B cell (primary cell): Measurements from ENCODE around the gene KIRREL3. TPM values are rescaled to one million over a fixed set of nuclear protein-coding genes. Genes with fewer than 3 reads are reported as not detected.

Source experiments
- ATAC-seq: fragments of 200-7000 bp; cut with Tn5 transposase; one replicate; pipeline ENCODE4 v1.10.0; 2021; ENCODE audit warnings: low read depth, mild to moderate bottlenecking, moderate number of reproducible peaks, moderate library complexity
- CTCF ChIA-PET: fragments of 350-600 bp; sonication (Branson Sonifier 250); formaldehyde crosslinking; loops from one replicate; lab custom pipeline; 2021; ENCODE audit warnings: antibody characterized with exemption, inconsistent platforms; lab: Charles Lee
- POLR2A ChIA-PET: fragments of 350-600 bp; sonication (Branson Sonifier 250); formaldehyde crosslinking; loops from one replicate; lab custom pipeline; 2021; ENCODE audit warnings: antibody characterized with exemption; lab: Charles Lee
- DNase-seq: peaks from one replicate; pipeline ENCODE4 v3.0.0; 2013
- H2AFZ ChIP-seq: 2 replicates; pipeline ENCODE4 v1.6.1; 2012; ENCODE audit warnings: mild to moderate bottlenecking, low read depth, low read length; ENCODE audit not compliant: insufficient read depth, poor library complexity, severe bottlenecking
- H3K27ac ChIP-seq, 2 donors: 1 replicate in 1 of 2; 2 replicates in 1 of 2; pipeline ENCODE4 v1.5.1; 2012 to 2013; ENCODE audit warnings: low read length in 2 of 2, mild to moderate bottlenecking in 2 of 2, moderate library complexity in 1 of 2
- H3K27me3 ChIP-seq, 4 experiments: fragments of 200-600 bp in 1 of 4; sonication (generic) in 1 of 4; replicated peaks in 1 of 4; 1 replicate in 2 of 4; 2 replicates in 2 of 4; pipeline versions ENCODE4 v1.6.1 to v1.7.0; 2013 to 2016; ENCODE audit warnings: low read length in 3 of 4, mild to moderate bottlenecking in 2 of 4, mixed read lengths in 1 of 4, moderate library complexity in 1 of 4; ENCODE audit not compliant: insufficient read depth in 4 of 4, control insufficient read depth in 3 of 4; ENCODE audit errors: control extremely low read depth in 1 of 4
- H3K36me3 ChIP-seq, 2 experiments: replicated peaks in 1 of 2; 1 replicate in 1 of 2; 2 replicates in 1 of 2; pipeline versions ENCODE4 v1.6.1 to v1.7.1; 2013; ENCODE audit warnings: low read length in 1 of 2; ENCODE audit not compliant: insufficient read depth in 2 of 2, control insufficient read depth in 1 of 2; ENCODE audit errors: control extremely low read depth in 1 of 2, extremely low read depth in 1 of 2
- H3K4me1 ChIP-seq, 2 donors: fragments of 200-600 bp in 1 of 2; sonication (generic) in 1 of 2; 1 replicate in 1 of 2; 2 replicates in 1 of 2; pipeline versions ENCODE4 v1.5.1 to v1.6.1; 2013 to 2017; ENCODE audit warnings: low read length in 2 of 2; ENCODE audit not compliant: control insufficient read depth in 2 of 2, insufficient read depth in 2 of 2
- H3K4me2 ChIP-seq: replicated peaks from 2 replicates; pipeline ENCODE3; 2012; ENCODE audit warnings: mild to moderate bottlenecking, low read depth, low read length; ENCODE audit not compliant: poor library complexity, severe bottlenecking
- H3K4me3 ChIP-seq, 5 experiments: fragments of 200-600 bp in 1 of 5; sonication (generic) in 1 of 5; 1 replicate in 3 of 5; 2 replicates in 2 of 5; pipeline versions ENCODE4 v1.5.1 to v1.7.0; 2011 to 2016; ENCODE audit warnings: low read length in 4 of 5, mild to moderate bottlenecking in 4 of 5, low read depth in 2 of 5, control low read depth in 1 of 5, moderate library complexity in 1 of 5; ENCODE audit not compliant: insufficient read depth in 1 of 5; ENCODE audit errors: control extremely low read depth in 1 of 5, extremely low read depth in 1 of 5
- H3K79me2 ChIP-seq: fragments of 200-600 bp; sonication (generic); one replicate; pipeline ENCODE4 v1.6.0; 2016; ENCODE audit warnings: low read length; ENCODE audit not compliant: control insufficient read depth, insufficient read depth
- H3K9ac ChIP-seq: fragments of 200-600 bp; sonication (generic); 2 replicates; pipeline ENCODE4 v1.6.1; 2017; ENCODE audit warnings: mild to moderate bottlenecking, low read length, moderate library complexity
- H3K9me3 ChIP-seq, 3 donors: one replicate each; pipeline versions ENCODE4 v1.6.1 to v1.7.1; 2013; ENCODE audit warnings: low read length in 2 of 3; ENCODE audit not compliant: control insufficient read depth in 2 of 3, insufficient read depth in 1 of 3; ENCODE audit errors: control extremely low read depth in 1 of 3
- H4K20me1 ChIP-seq: 2 replicates; pipeline ENCODE4 v1.6.0; 2012; ENCODE audit warnings: mild to moderate bottlenecking, low read length; ENCODE audit not compliant: insufficient read depth, control insufficient read depth, poor library complexity, severe bottlenecking
- H3K27ac Mint-ChIP-seq: one replicate; pipeline ENCODE4 v1.8.0; 2021; ENCODE audit warnings: mixed read lengths
- H3K27me3 Mint-ChIP-seq: one replicate; pipeline ENCODE4 v1.8.0; 2021; ENCODE audit warnings: mixed read lengths
- H3K4me1 Mint-ChIP-seq: one replicate; pipeline ENCODE4 v1.8.0; 2021; ENCODE audit warnings: mixed read lengths
- H3K4me3 Mint-ChIP-seq: one replicate; pipeline ENCODE4 v1.8.0; 2021; ENCODE audit warnings: mixed read lengths
- H3K9me3 Mint-ChIP-seq: one replicate; pipeline ENCODE4 v1.8.0; 2022; ENCODE audit warnings: mixed read lengths; ENCODE audit not compliant: insufficient read depth
- CTCF ChIP-seq: fragments of 200-600 bp; IDR thresholded peaks from one replicate; pipeline ENCODE4 v1.8.0; 2022; ENCODE audit warnings: antibody characterized with exemption, mild to moderate bottlenecking
- EZH2 ChIP-seq: IDR thresholded peaks from 2 replicates; pipeline ENCODE4 v1.6.1; 2012; ENCODE audit warnings: borderline replicate concordance, low read depth, mild to moderate bottlenecking, moderate library complexity, low read length; ENCODE audit not compliant: insufficient read depth, poor library complexity, severe bottlenecking
- WGBS: methylation state at CpG from one replicate; pipeline ENCODE4 v1.1.5; 2013; ENCODE audit warnings: missing lambda C conversion rate; ENCODE audit not compliant: insufficient coverage; 5-methylcytosine and 5-hydroxymethylcytosine counted together
- intact Hi-C: fragments of 100-400 bp; cut with micrococcal nuclease; formaldehyde crosslinking; loops from one replicate; pipeline ENCODE4 v1.10.0; 2022
- polyA plus RNA-seq: library from polyadenylated mRNA; depleted of rRNA; stranded (reverse); fragments of >200 nt; gene quantifications from 2 replicates; pipeline ENCODE4 v1.2.3, GENCODE V29; 2012
- total RNA-seq, 2 donors: library from RNA; stranded (reverse); fragments of 120-200 nt in 1 of 2; gene quantifications; 1 replicate in 1 of 2; 2 replicates in 1 of 2; pipeline versions ENCODE4 v1.2.3 to v1.2.4, GENCODE V29; 2013 to 2022

Gene KIRREL3
- total and polyA plus RNA-seq, 2 donors (not counting 1 experiment from before 2014, with no cell fraction given), result not detected

GRCh38 chr11:126874831-126875230, 125.7 kb downstream of the KIRREL3 start:
- intact Hi-C loops, result no loop called here

GRCh38 chr11:126874276-126874675, 126.3 kb downstream of the KIRREL3 start:
- H4K20me1 ChIP-seq, result no peaks in the 10 kb centered on the region
- Mint-ChIP-seq H3K4me1 (no peaks in the 10 kb centered on the region), H3K27me3 (peaks cover 2% of the 10 kb centered on the region), H3K27ac (no peak overlapping the region), H3K9me3 (no peaks in the 10 kb centered on the region), H3K4me3 (no peak overlapping the region)
- POLR2A ChIA-PET, result no interaction called here
- peaks cover 0 to 10% (median 0%) of the 10 kb centered on the region in 3 donors for H3K9me3 ChIP-seq
- no peaks in the 10 kb centered on the region for H3K36me3 ChIP-seq
- no peaks in the 10 kb centered on the region for H3K4me1 ChIP-seq
- no peak overlapping the region for H3K4me2 ChIP-seq
- CTCF ChIA-PET, result no interaction called here
- H3K4me3 ChIP-seq, result no peak overlapping the region
- ATAC-seq (no peak), DNase-seq (no peak)
- no peaks in the 10 kb centered on the region for H3K79me2 ChIP-seq
- WGBS, result 100% methylated on average over 2 of the region's 3 CpGs
- H3K9ac ChIP-seq, result no peak overlapping the region
- intact Hi-C loops, result no loop called here
- H3K27ac ChIP-seq, result no peak overlapping the region
- no peak for TF ChIP-seq CTCF
- TF ChIP-seq EZH2, result no peak
- no peaks in the 10 kb centered on the region for H3K27me3 ChIP-seq
- H2AFZ ChIP-seq, result no peak overlapping the region

More at GRCh38 chr11:126874831-126875230, 125.7 kb downstream of the KIRREL3 start:
- no peak for ATAC-seq
- no peak overlapping the region for H2AFZ ChIP-seq
- H3K4me3 ChIP-seq, result no peak overlapping the region
- 63% methylated on average over 1 of the region's 5 CpGs for WGBS
- H3K79me2 ChIP-seq, result no peaks in the 10 kb centered on the region
- no peaks in the 10 kb centered on the region for H3K27me3 ChIP-seq
- no peaks in the 10 kb centered on the region for H4K20me1 ChIP-seq
- H3K9me3 ChIP-seq, result peaks cover 0 to 10% (median 0%) of the 10 kb centered on the region in 3 donors
- Mint-ChIP-seq H3K4me3 (no peak overlapping the region), H3K27me3 (peaks cover 2% of the 10 kb centered on the region), H3K9me3 (no peaks in the 10 kb centered on the region), H3K4me1 (no peaks in the 10 kb centered on the region), H3K27ac (no peak overlapping the region)
- H3K36me3 ChIP-seq, result no peaks in the 10 kb centered on the region
- TF ChIP-seq EZH2, result no peak
- no peak for TF ChIP-seq CTCF
- ChIA-PET CTCF (no interaction called here), POLR2A (no interaction called here)
- H3K9ac ChIP-seq, result no peak overlapping the region
- no peak for DNase-seq
- H3K4me2 ChIP-seq, result no peak overlapping the region
- no peak overlapping the region for H3K27ac ChIP-seq
- no peaks in the 10 kb centered on the region for H3K4me1 ChIP-seq
